NCI-H1436 treated with DMSO at 0.1 percent for 48 hours (cell line): ENCODE results near the gene FNDC3B.
"Not testable (repeated sequence)": the region's sequence is repeated elsewhere in the genome, so short reads cannot be mapped to it uniquely, and the experiment has no call there.

Source experiments
- DNase-seq: peaks from one replicate; lab custom pipeline; 2025; lab: John Stamatoyannopoulos, UW

FNDC3B gene

GRCh38 chr3:172031996-172032395 lies 7.4 kb upstream of the FNDC3B start:
- DNase-seq: no peak

GRCh38 chr3:172033396-172033795 lies 6.0 kb upstream of the FNDC3B start:
- no peak for DNase-seq

GRCh38 chr3:172034786-172035685 lies 4.3 kb upstream of the FNDC3B start:
- no peak for DNase-seq

GRCh38 chr3:172036541-172037215 lies 2.7 kb upstream of the FNDC3B start:
- DNase-seq: no peak

GRCh38 chr3:172038798-172039435 lies 461 bp upstream of the FNDC3B start:
- DNase-seq: no peak

GRCh38 chr3:172040078-172040980 lies 951 bp downstream of the FNDC3B start:
- no peak for DNase-seq

GRCh38 chr3:172040981-172041963 lies 1.9 kb downstream of the FNDC3B start:
- no peak for DNase-seq

- DNase-seq: no peak
Measured at GRCh38 chr3:172042136-172042662, 2.8 kb downstream of the FNDC3B start.

GRCh38 chr3:172042663-172043179 lies 3.3 kb downstream of the FNDC3B start:
- not testable (repeated sequence) for DNase-seq

- DNase-seq: no peak
Measured at GRCh38 chr3:172043233-172043632, 3.9 kb downstream of the FNDC3B start.

- no peak for DNase-seq
Measured at GRCh38 chr3:172043766-172044165, 4.4 kb downstream of the FNDC3B start.

GRCh38 chr3:172044833-172045585 lies 5.6 kb downstream of the FNDC3B start:
- DNase-seq: no peak

GRCh38 chr3:172046268-172046915 lies 7.0 kb downstream of the FNDC3B start:
- DNase-seq: no peak

GRCh38 chr3:172047567-172048115 lies 8.3 kb downstream of the FNDC3B start:
- DNase-seq: no peak

GRCh38 chr3:172048599-172048998 lies 9.2 kb downstream of the FNDC3B start:
- no peak for DNase-seq

- DNase-seq: no peak
Measured at GRCh38 chr3:172051310-172051956, 12.1 kb downstream of the FNDC3B start.

GRCh38 chr3:172051957-172052354 lies 12.6 kb downstream of the FNDC3B start:
- DNase-seq: no peak

GRCh38 chr3:172052405-172052804 lies 13.0 kb downstream of the FNDC3B start:
- no peak for DNase-seq
